GM21515 (cell line): ENCODE measurements around the gene SNX9.
"Not testable (repeated sequence)": the region's sequence is repeated elsewhere in the genome, so short reads cannot be mapped to it uniquely, and the experiment has no call there.

ENCODE experiments used
- ATAC-seq: cut with Tn5 transposase; IDR thresholded peaks from one replicate; pipeline ENCODE4 v1.9.1; 2021; ENCODE audit not compliant: unreplicated experiment

SNX9 gene

DNA sequence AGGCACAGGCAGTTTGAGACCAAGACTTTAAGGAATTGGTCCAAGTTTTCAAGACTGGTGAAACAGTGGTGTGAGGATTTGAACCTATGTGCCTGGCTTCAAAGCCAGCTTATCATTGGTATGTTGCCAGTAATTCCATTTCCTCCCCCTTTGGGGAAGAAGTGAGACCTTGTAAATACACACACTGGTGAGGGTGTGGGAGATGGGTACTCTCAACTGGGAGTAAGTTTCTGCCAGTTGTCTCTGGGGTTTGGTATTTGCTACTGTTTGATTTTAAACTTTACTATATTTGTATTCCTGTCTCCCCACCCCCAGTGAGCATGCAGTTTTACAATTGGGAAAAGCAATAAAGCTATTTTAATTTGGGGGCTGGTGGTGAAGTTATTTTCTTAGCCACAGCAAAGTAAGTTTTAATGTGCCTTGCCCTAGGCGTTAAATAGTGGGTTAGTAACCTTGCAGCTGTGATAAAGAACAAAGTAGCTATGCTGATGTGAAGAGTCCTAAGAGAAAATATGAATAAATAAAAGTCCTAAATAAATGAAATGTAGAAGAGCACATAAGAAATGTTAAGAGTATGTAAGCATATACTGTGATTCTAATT is 31.0 kb downstream of the SNX9 start:
- ATAC-seq, result no peak

DNA sequence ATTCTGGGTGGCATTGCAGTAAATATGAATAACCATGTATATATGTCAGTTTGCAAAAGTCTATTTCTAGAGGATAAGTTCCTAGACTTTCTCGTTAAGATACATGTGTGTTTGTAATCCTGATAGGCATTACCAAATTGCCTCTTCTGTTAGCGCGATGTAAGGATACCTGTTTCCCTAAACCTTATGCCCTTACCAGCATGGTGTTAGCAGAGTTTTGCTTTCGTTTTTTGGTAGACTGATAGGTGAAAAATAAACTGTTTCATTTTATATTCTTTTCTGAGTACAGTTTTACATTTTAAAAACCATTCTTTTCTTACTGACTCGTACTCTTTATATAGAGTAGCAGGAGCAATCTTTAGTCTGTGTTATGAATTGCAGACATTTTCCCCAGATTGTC is 32.3 kb downstream of the SNX9 start:
- no peak for ATAC-seq

GRCh38 chr6:157855804-157856203 is 32.8 kb downstream of the SNX9 start:
- ATAC-seq, result not testable (repeated sequence)

DNA sequence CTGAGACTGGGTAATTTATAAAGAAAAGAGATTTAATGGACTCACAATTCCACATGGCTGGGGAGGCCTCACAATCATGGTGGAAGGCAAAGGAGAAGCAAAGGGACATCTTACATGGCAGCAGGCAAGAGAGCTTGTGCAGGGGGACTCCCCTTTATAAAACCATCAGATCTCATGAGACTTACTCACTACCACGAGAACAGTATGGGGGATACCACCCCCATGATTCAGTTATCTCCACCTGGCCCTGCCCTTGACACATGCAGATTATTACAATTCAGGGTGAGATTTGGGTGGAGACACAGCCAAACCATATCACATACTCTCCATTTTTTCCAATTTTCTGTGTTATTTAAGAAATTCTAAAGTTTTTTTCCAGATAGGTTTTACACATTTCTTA is 35.6 kb downstream of the SNX9 start:
- ATAC-seq, result not testable (repeated sequence)

GRCh38 chr6:157859775-157860504 is 36.9 kb downstream of the SNX9 start:
- no peak for ATAC-seq

- ATAC-seq, result no peak
Measured at GRCh38 chr6:157860505-157860991, 37.5 kb downstream of the SNX9 start.

DNA sequence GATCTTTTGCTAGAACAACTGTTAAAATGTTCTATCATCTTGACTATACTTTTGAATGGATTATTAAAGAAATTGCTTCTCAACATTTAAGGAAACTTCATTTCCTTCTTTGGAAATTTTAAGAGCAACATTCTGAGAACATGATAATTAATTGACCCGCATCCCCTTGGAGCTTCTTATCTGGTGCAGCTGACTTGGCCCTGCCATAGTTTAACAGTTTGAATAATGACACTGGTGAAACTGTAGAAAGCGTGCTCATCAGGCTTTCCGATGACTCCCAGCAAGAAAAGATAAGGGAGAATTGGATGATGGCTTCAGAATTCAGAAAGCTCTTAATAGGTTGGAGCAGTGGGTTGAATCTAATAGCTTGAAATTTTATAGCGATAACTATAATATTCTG is 38.1 kb downstream of the SNX9 start:
- ATAC-seq, result no peak

DNA sequence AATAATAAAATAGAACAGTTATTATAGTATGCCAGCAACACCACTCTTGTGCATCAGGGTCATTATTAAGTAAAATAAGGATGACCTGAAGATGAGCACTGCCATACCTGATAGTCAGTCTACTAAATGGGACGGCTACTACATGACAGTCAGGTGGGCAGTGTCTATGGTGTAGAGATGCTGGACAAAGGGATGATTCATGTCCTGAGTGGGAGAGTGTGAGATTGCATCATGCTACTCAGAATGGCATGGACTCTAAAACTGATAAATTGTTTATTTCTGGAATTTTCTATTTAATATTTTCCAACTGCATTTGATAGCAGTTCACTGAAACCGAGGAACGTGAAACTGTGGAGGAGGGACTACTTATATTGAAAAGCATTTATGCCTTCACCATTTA is 38.8 kb downstream of the SNX9 start:
- ATAC-seq, result no peak

GRCh38 chr6:157862706-157863105 is 39.7 kb downstream of the SNX9 start:
- ATAC-seq, result no peak

GRCh38 chr6:157864185-157864761 is 41.2 kb downstream of the SNX9 start:
- no peak for ATAC-seq

DNA sequence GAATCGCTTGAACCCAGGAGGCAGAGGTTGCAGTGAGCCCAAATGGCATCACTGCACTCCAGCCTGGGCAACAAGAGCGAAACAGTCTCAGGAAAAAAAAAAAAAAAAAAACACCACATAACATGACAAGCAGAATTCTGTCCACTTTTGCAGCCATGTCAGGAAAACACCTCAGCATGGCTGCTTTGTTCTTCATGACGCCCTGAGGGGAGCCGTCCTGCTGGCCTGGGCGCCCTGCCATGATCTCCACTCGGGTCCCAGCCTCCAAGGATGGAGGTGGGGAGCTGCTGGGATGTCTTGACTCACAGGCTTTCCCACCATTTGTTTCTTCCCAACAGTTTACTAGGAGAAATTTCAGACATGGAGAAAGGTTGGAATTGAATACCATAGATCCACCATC is 42.2 kb downstream of the SNX9 start:
- ATAC-seq, result no peak

- ATAC-seq, result no peak
Measured at GRCh38 chr6:157867155-157867559, 44.1 kb downstream of the SNX9 start.

- no peak for ATAC-seq
Measured at GRCh38 chr6:157867981-157868380, 44.9 kb downstream of the SNX9 start.

DNA sequence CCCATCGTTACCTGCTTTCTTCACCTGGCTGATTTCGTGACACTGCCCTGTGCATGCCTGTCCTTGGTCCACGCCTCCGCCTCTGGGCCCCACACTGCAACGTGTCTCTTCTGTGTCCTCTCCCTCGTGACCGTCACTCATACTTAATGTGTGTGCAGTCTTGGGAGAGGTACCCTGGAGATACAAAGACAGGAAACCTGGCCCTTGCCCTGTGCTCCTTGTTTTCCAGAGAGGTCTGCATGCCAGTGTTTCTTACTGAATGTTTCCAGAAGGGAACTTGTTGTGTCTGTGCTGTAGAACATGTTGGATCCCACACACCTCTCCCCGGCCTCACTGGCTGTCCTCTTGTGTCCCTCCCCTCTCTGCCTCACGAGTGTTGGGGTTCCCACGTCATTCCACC is 45.8 kb downstream of the SNX9 start:
- no peak for ATAC-seq

GRCh38 chr6:157869673-157870302 is 46.7 kb downstream of the SNX9 start:
- no peak for ATAC-seq

GRCh38 chr6:157873735-157874344 is 50.8 kb downstream of the SNX9 start:
- peak; percentile 74 for ATAC-seq

DNA sequence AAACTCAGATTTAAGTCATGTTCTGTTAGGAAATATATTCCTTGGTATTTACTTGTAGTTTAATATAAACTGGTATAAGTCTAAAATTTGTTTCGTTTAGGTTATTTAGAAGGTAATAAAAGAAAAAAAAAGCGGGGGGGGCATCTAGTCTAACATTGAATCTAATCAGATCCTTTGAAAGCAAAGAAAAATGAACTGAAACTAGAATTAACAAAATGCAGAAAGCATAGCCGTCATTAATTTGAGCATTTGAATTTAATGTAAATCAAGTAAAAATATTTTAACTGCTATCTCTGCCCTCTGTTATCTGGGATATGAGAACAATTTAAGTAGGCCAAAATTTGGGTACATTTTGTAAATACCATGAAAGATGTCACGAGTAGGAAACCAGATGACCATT is 54.1 kb downstream of the SNX9 start:
- ATAC-seq, result no peak

GRCh38 chr6:157877573-157878438 is 54.8 kb downstream of the SNX9 start:
- no peak for ATAC-seq

DNA sequence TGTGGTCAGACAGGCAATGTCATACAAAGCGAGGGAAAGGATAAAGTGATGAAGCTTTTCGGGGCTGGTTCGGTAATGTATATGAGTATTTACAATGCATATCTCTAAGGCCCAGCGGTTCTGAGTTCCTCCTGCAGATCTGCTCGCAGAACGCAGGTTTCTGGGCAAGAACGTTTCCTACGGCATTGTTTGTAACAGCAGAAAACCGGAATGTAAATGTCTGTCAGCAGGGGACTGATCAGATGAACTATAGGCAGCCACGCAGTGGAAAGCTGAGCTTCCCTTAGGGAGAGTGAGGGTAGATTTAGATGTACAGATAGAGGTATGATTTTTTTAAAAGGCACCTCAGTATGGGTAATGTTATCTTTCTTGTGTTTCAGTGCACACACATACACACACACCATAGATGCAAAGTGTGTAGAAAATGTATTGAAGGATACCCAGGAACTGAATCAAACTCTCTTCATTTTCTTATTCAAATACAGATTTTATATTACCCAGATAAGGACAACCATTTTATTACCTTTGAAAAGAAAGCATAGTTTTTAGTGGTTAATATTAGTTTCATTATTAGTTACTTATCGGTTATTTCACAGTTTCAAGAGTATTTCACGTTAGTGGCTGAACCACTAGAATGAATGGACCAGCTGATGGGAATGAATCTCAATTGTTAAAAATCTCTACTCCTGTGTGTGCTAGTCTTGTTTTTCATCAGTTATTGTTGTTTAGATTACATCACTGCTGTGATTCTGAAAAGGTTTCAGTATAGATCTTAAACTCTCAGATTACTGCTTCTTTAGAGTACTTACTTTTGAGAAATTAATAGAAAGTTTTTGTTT is 56.2 kb downstream of the SNX9 start:
- peak; percentile 78 for ATAC-seq

GRCh38 chr6:157879873-157880254 is 56.8 kb downstream of the SNX9 start:
- ATAC-seq, result peak; percentile 33
